ENCODE measurements around the gene FNDC3B.

FNDC3B gene

DNA sequence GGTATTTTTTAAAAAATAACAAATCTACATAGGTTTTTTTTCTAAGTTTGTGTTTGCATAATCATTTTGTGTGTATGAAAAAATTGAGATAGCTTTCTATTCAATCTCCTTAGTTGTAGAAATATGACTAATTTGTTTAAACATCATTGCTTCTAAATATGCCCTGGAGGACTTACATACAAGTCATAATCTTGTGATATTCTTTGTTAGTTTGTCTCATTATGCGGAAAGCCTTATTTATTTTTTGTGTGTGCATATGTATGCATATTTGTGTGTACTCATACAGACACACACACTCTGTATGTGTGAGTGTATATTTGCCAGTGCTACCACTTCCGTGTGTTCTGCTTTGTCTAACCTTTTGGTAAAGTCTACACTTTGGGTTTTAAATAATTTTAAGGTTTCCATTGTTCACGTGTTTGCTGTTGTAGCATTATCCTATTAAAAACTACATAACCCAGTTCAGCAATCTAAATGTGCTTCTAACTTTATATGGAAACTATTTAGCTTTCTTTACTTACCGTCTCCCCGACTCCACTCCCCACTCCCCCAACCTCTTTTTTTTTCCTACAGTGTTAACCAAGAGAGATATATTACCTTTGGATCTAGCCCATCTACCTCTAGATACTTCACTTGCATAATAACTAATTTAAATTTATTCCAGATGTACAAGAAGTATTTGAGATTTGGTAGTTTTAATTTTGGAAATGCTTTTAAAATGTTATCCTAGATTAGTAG lies 111.7 kb downstream of the FNDC3B start:
- Mint-ChIP-seq H3K9me3 (ENCODE audit: low read depth) (no peaks in the 10 kb centered on the region), H3K36me3 (peaks cover 4% of the 10 kb centered on the region), H3K4me1 (ENCODE audit: low read depth) (peaks cover 43% of the 10 kb centered on the region), H3K4me3 (no peak overlapping the region), H3K27me3 (no peaks in the 10 kb centered on the region), H3K27ac (no peak overlapping the region)

DNA sequence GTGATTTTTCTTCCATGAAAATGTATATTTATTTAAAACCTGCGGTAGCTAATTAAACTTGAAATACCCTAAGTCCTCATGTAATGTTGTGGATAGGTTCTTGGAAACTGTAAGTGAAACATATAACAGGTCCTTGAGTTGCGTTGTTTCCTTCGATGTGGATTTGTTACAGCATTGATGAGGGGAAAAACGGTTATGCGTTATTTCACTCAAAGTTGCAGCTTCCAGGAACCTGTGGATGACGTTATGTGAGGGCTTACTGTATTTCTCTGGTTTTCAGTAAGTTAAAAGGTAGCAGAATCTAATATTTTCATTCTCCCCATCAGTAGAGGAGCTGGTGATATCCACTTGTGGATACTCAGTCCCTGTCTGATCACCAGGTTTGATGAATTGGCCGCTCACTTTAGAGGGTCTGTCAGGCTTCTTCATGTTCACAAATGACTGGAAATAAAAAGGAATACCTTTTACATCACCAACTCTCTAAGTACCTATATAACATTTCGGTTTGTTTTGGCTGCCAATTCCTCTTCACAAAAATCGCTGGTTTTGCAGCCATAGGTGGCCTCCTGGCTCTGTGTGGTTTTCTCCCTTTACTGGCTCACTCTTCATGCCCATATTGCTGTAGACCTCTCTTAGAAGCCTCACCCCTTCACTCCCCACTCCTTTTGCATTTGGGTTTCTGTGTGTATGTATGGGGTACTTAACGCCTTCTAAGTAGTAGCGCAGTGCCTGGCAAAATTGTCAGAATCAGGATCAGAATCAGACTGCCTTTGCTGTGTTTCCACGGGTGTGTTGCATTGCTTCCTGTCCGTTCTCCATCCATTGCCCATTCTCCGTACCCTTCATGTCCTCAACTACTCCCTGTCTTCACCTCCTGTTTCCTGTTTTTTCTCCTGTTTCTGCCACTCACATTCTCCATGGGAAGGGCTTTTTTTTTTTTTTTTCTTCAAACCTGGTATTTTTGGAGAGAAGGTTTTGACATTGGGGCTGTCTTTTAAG lies 112.6 kb downstream of the FNDC3B start:
- H3K4me3 Mint-ChIP-seq = peak overlapping the region; percentile 17
- H3K4me1 Mint-ChIP-seq (ENCODE audit: low read depth) = peaks cover 41% of the 10 kb centered on the region
- no peak overlapping the region for H3K27ac Mint-ChIP-seq
- no peaks in the 10 kb centered on the region for H3K9me3 Mint-ChIP-seq (ENCODE audit: low read depth)
- no peaks in the 10 kb centered on the region for H3K27me3 Mint-ChIP-seq
- H3K36me3 Mint-ChIP-seq = peaks cover 8% of the 10 kb centered on the region

GRCh38 chr3:172152874-172153273 lies 113.5 kb downstream of the FNDC3B start:
- H3K27me3 Mint-ChIP-seq = no peaks in the 10 kb centered on the region
- peaks cover 40% of the 10 kb centered on the region for H3K4me1 Mint-ChIP-seq (ENCODE audit: low read depth)
- peak overlapping the region; percentile 64 for H3K27ac Mint-ChIP-seq
- no peaks in the 10 kb centered on the region for H3K9me3 Mint-ChIP-seq (ENCODE audit: low read depth)
- H3K36me3 Mint-ChIP-seq = peaks cover 9% of the 10 kb centered on the region
- H3K4me3 Mint-ChIP-seq = peak overlapping the region; percentile 52

- Mint-ChIP-seq H3K36me3 (peaks cover 11% of the 10 kb centered on the region), H3K4me3 (peak overlapping the region; percentile 52), H3K27me3 (no peaks in the 10 kb centered on the region), H3K4me1 (ENCODE audit: low read depth) (peaks cover 36% of the 10 kb centered on the region), H3K9me3 (ENCODE audit: low read depth) (no peaks in the 10 kb centered on the region), H3K27ac (peak overlapping the region; percentile 64)
Observed at GRCh38 chr3:172153335-172153861, 114.0 kb downstream of the FNDC3B start.

DNA sequence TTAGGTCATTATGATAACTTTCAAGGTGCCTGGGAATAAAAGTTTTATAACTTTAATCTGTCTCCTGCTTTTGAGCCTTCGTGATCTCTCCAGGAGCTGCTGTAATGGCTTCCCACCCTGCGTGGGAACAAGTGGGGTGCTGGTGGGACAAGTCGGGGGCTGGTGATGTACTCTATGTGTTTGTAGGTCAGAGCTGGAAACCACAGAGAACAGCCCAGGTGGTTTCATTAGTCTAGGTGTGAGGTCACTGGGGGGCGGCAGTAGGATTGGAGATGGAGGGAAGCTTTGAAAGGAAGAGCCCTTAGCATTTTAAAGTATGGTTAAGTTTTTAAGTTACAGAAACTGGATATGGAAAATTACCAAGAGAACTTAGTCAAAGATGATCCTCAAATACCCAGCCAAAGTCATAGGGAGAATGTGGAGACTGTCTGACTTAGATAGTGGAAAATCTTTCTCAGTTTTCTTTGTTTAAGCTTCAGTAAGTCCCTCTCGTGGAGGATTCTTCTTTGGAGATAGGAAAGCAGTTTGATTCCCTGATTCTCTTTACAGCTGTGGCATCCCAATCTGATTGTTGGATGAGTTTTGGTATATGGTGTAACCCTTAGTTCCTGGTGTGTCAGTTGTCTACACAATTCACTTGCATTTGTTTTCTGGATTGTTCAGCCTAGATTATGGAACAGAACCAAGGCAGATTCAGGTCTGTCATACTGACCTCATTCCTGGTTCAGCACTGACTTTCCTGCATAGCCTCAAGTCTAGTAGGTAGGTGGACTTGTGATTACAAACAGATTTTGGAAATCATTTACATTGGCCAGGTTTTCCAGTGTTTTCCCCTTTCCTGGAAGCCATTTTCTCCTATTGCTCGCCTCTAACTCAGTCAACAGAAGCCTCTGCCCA lies 115.6 kb downstream of the FNDC3B start:
- Mint-ChIP-seq H3K4me3 (no peak overlapping the region), H3K9me3 (ENCODE audit: low read depth) (no peaks in the 10 kb centered on the region), H3K27me3 (no peaks in the 10 kb centered on the region), H3K27ac (no peak overlapping the region), H3K36me3 (peaks cover 11% of the 10 kb centered on the region), H3K4me1 (ENCODE audit: low read depth) (peaks cover 35% of the 10 kb centered on the region)

DNA sequence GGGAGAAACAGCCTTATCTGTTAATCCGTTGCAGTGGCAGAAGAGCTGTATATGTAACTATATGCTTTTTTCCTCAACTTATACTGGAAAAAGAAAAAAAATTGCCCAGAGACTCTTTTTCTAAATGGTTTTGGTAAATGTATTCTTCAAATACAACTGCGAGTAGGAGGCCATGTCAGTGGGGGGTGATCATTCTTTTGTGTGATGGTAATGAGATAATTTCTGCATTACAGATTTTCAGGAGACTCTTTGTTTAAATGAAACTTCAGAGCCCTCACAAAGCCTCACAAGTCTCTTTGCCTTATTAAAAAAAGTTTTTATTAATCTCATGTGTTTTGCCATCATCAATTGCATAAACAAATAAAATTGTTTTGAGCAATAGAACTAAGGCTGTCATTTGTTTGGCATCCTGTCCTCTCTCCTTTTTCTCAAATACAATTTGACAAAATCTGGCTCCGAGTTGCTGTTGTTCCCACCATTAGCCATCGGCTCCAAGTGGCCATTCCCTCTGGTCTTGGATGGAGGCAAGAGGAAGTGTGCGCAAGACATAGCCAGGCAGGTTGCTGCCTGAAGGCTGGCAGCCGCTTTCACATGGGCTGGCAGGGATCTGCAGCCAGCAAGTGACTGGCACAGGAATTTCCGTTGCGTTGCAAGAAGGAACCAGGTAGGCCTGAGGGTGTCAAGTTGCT lies 116.7 kb downstream of the FNDC3B start:
- no peaks in the 10 kb centered on the region for H3K27me3 Mint-ChIP-seq
- peaks cover 9% of the 10 kb centered on the region for H3K36me3 Mint-ChIP-seq
- no peak overlapping the region for H3K4me3 Mint-ChIP-seq
- H3K9me3 Mint-ChIP-seq (ENCODE audit: low read depth) = no peaks in the 10 kb centered on the region
- no peak overlapping the region for H3K27ac Mint-ChIP-seq
- peaks cover 35% of the 10 kb centered on the region for H3K4me1 Mint-ChIP-seq (ENCODE audit: low read depth)

- peaks cover 35% of the 10 kb centered on the region for H3K4me1 Mint-ChIP-seq (ENCODE audit: low read depth)
- no peak overlapping the region for H3K27ac Mint-ChIP-seq
- H3K4me3 Mint-ChIP-seq = no peak overlapping the region
- peaks cover 9% of the 10 kb centered on the region for H3K36me3 Mint-ChIP-seq
- H3K9me3 Mint-ChIP-seq (ENCODE audit: low read depth) = no peaks in the 10 kb centered on the region
- no peaks in the 10 kb centered on the region for H3K27me3 Mint-ChIP-seq
Observed at GRCh38 chr3:172156586-172156955, 117.2 kb downstream of the FNDC3B start.

GRCh38 chr3:172157564-172158258 lies 118.3 kb downstream of the FNDC3B start:
- Mint-ChIP-seq H3K4me1 (ENCODE audit: low read depth) (peaks cover 30% of the 10 kb centered on the region), H3K27me3 (no peaks in the 10 kb centered on the region), H3K36me3 (peaks cover 9% of the 10 kb centered on the region), H3K27ac (no peak overlapping the region), H3K9me3 (ENCODE audit: low read depth) (no peaks in the 10 kb centered on the region), H3K4me3 (no peak overlapping the region)

- Mint-ChIP-seq H3K4me3 (no peak overlapping the region), H3K36me3 (peaks cover 9% of the 10 kb centered on the region), H3K27me3 (no peaks in the 10 kb centered on the region), H3K9me3 (ENCODE audit: low read depth) (no peaks in the 10 kb centered on the region), H3K4me1 (ENCODE audit: low read depth) (peaks cover 20% of the 10 kb centered on the region), H3K27ac (no peak overlapping the region)
Observed at GRCh38 chr3:172158741-172159140, 119.4 kb downstream of the FNDC3B start.

GRCh38 chr3:172159376-172159775 lies 120.0 kb downstream of the FNDC3B start:
- no peaks in the 10 kb centered on the region for H3K27me3 Mint-ChIP-seq
- H3K4me1 Mint-ChIP-seq (ENCODE audit: low read depth) = peaks cover 16% of the 10 kb centered on the region
- no peak overlapping the region for H3K27ac Mint-ChIP-seq
- H3K4me3 Mint-ChIP-seq = no peak overlapping the region
- no peaks in the 10 kb centered on the region for H3K9me3 Mint-ChIP-seq (ENCODE audit: low read depth)
- H3K36me3 Mint-ChIP-seq = peaks cover 9% of the 10 kb centered on the region

DNA sequence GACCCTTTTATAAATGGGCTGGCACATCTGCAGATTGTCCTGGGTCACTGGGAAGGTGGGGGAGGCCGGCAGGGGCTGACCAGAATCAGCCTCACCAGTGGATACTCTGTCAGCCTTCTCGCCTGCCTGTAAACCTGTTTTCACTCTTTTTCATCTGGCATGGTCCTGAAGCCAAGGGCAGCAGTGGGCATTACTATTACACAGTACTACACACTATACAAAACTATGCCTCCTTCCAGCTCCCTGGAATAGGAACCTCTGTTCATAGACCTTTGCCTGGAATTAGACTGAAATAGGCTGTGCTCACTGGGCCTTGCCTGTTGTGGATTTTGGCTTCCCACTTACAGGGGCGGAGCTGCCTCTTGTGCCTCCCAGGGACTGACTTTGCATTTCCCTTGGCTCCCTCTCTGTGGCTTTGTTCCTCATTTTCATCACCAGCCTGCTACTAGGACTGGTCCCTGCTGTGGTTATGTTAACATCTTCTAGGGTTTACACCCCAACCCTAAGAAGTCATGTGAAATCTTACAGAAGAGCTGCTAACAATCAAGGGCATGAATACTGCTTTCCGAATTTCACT lies 120.7 kb downstream of the FNDC3B start:
- H3K4me3 Mint-ChIP-seq = no peak overlapping the region
- H3K4me1 Mint-ChIP-seq (ENCODE audit: low read depth) = peaks cover 10% of the 10 kb centered on the region
- no peaks in the 10 kb centered on the region for H3K9me3 Mint-ChIP-seq (ENCODE audit: low read depth)
- no peak overlapping the region for H3K27ac Mint-ChIP-seq
- H3K36me3 Mint-ChIP-seq = peaks cover 7% of the 10 kb centered on the region
- no peaks in the 10 kb centered on the region for H3K27me3 Mint-ChIP-seq

DNA sequence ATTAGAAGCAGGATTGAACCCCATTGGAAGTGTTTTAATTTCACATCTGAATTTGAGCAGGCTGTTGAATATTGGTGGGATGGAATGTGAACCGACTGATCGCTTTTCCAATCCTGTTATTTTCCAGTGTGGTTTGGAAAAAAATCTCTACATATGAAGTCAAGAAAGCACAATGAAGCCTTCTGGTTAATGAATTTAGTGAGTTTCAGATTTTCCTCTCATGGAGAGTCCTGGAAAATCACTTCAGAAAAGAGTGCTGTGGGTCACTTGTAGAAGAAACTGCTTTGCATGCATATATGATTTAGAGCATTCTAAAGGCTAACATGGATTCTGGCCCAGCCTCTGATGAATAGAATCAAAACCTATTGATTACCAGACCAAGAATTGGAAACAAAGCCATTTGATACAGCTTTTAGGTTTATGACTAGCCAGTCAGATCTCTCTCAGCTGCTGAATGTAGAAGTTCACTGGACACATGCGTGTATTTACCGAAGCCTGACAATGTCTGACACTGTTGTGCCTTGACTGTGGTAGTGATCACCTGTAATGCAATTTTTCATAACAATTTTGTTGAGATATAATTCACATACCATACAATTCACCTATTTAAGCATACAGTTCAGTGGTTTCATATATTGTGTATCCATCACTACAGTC lies 121.9 kb downstream of the FNDC3B start:
- Mint-ChIP-seq H3K4me3 (no peak overlapping the region), H3K4me1 (ENCODE audit: low read depth) (peaks cover 3% of the 10 kb centered on the region), H3K36me3 (peaks cover 9% of the 10 kb centered on the region), H3K27ac (no peak overlapping the region), H3K9me3 (ENCODE audit: low read depth) (no peaks in the 10 kb centered on the region), H3K27me3 (no peaks in the 10 kb centered on the region)

GRCh38 chr3:172161959-172162358 lies 122.6 kb downstream of the FNDC3B start:
- H3K4me1 Mint-ChIP-seq (ENCODE audit: low read depth) = peaks cover 3% of the 10 kb centered on the region
- no peak overlapping the region for H3K27ac Mint-ChIP-seq
- H3K4me3 Mint-ChIP-seq = no peak overlapping the region

More at GRCh38 chr3:172161959-172162358, 122.6 kb downstream of the FNDC3B start:
- peaks cover 5% of the 10 kb centered on the region for H3K36me3 Mint-ChIP-seq
- no peaks in the 10 kb centered on the region for H3K9me3 Mint-ChIP-seq (ENCODE audit: low read depth)
- H3K27me3 Mint-ChIP-seq = no peaks in the 10 kb centered on the region
